HG03565 (cell line): Measurements from ENCODE around the gene OR2A2.
"Not testable (repeated sequence)": the region's sequence is repeated elsewhere in the genome, so short reads cannot be mapped to it uniquely, and the experiment has no call there.

Experiments used
- ATAC-seq: cut with Tn5 transposase; IDR thresholded peaks from one replicate; pipeline ENCODE4 v1.9.1; 2021; ENCODE audit warnings: mild to moderate bottlenecking, moderate library complexity; ENCODE audit not compliant: unreplicated experiment

OR2A2 gene, protein sequence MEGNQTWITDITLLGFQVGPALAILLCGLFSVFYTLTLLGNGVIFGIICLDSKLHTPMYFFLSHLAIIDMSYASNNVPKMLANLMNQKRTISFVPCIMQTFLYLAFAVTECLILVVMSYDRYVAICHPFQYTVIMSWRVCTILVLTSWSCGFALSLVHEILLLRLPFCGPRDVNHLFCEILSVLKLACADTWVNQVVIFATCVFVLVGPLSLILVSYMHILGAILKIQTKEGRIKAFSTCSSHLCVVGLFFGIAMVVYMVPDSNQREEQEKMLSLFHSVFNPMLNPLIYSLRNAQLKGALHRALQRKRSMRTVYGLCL

DNA sequence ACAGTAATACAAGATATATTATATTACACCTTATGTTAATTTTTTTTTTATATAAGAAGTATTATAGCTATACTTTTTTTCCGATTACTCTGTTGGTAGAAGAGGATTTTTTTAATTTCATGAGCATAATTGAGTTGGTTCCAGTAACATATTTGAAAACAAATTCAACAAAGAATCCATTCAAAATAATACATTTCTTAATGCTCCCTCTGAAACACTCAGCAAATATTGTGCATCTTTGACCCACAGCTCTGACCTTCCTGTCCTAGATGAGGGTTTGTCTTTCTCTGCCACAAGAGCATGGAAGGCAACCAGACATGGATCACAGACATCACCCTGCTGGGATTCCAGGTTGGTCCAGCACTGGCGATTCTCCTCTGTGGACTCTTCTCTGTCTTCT is at the start of gene OR2A2:
TSS of gene OR2A2 (plus strand) at position 301 of the 400 bp plus-strand sequence. CDS start at position 301, 0 bp downstream.
- ATAC-seq: no peak

DNA sequence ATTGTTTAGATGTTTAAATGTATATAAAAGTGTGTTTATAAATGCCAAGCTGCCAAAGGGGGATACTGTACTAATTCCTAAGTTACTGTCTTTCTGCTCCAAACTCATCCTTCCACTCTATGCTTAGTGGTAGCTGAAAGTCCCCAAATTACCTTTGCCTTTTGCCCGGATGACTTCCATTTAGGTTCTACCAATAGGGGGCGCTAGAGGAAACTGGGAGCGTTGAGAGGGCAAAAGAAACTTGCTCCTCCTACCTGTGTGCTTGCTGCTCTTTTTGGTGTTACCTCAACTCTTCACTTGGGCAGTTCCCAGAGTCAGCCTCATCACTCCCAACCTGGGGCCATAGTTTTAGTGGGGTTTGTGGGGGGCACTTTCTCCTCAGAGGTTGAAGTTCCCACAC is 45.7 kb upstream of the OR2A2 start:
- no peak for ATAC-seq

DNA sequence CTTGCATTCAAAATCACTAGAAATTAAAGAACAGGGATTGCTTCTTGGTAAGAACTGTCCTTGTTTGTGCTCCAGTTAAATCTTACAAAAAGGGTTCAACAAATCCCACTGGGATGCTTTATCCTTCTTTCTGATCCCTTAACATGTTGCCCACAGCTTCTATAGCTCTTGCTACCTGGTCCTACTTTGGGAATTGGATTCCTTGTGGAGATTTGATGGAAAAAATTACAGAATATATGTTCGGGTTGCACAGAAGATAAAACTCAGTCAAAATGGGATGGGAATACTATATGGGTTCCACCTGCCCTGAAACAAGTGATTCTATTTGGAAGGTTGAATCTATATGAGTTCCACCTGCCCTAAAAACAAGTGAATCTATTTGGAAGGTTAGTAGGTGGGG is 39.9 kb upstream of the OR2A2 start, which contains the start of gene OR2A25:
TSS of gene OR2A25 (plus strand) at position 301 of the 400 bp plus-strand sequence. CDS start 4,409 bp downstream, outside the sequence.
- no peak for ATAC-seq

DNA sequence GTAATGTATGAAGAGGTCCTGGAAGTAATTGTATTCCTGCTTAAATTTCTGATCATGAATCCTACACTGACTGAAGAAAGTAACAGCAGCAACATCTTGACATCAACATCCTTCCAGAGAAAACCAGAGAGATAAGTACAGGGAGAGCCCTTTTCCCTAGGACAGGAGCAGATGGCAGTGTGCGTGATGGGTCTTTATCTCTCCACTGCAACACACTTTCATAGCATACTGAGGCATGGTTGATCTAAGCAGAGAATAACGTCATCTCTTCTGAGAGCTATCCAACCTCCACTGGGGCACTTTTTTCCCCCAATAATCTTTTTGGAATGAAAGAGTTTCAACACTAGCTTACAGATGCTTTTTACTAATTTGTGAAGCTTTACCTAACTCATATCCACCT is 39.4 kb upstream of the OR2A2 start:
- ATAC-seq: no peak

DNA sequence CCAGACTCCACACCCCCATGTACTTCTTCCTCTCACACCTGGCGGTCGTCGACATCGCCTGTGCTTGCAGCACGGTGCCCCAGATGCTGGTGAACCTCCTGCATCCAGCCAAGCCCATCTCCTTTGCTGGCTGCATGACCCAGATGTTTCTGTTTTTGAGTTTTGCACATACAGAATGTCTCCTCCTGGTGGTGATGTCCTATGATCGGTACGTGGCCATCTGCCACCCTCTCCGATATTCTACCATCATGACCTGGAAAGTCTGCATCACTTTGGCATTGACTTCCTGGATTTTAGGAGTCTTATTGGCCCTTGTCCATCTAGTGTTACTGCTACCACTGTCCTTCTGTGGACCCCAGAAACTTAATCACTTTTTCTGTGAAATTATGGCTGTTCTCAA is 35.0 kb upstream of the OR2A2 start:
- ATAC-seq: no peak

DNA sequence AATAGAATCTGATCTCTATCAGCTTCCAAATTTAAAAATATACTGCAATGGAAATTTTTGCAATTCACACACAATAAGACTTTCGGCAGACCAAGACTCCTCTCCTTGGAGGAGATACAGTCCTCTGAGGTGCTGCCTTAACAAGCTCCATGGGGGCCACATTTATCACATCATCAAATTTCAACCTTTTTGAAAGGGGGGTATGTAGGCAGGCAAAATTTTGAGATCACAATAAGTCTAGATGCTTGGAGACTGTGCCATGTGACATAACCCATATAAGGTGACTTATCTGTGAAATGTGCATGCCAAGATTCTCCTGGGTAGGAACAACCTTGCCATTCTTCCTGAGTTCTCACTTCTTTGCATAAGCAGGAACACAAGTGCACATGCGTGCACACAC is 23.4 kb upstream of the OR2A2 start, which contains the start of gene OR2A12:
TSS of gene OR2A12 (plus strand) at position 301 of the 400 bp plus-strand sequence. CDS start 8,830 bp downstream, outside the sequence.
- no peak for ATAC-seq

DNA sequence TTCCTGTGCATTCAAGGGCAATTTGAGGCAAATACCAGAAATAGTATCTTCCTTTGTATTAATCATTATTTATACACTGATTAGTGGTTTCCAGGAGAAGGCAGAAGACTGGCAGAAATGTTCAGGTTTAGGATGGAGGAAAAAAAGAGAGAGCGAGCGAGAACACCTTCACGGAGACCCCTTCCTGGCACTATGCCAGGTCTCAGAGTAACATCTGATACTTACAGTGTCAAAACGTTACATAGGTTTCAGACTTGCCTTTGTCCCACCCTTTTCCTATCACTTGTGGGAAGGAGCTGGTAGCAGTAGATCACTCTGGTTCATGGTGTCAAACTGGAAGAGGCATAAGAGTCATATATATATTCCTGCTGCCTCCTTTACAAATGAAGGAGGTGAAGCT is 22.7 kb upstream of the OR2A2 start:
- ATAC-seq: no peak

DNA sequence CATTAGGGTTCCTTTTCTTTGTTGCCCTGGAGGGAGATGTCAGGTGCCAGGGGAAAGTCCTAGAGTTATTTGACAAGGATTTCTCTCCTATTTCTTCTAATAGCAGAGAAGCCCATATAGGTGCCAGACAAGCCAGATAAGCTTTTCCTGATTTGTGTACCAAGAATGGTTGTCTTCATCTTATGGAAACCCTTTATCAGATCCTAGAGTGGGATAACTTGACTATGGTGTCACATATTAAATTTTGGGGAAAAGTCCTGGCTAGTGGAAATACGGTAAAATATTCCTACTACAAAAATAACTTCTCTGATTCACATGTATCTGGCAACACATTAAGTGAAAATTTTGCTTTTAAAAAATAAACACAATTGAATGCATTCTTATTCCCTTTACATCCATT is 22.2 kb upstream of the OR2A2 start:
- ATAC-seq: no peak

DNA sequence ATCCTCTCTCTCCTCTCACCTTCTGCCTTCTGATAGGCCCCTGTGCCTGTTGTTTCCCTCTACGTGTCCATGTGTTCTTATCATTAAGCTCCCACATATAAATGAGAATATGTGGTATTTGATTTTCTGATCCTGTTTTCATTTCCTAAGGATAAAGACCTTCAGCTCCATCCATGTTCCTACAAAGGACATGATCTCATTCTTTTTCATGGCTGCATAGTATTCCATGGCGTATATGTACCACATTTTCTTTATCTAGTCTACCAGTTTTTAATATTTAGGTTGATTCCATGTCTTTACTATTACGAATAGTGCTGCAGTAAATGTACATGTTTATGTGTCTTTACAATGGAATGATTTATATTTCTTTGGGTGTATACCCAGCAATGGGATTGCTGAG is 18.7 kb upstream of the OR2A2 start:
- no peak for ATAC-seq

DNA sequence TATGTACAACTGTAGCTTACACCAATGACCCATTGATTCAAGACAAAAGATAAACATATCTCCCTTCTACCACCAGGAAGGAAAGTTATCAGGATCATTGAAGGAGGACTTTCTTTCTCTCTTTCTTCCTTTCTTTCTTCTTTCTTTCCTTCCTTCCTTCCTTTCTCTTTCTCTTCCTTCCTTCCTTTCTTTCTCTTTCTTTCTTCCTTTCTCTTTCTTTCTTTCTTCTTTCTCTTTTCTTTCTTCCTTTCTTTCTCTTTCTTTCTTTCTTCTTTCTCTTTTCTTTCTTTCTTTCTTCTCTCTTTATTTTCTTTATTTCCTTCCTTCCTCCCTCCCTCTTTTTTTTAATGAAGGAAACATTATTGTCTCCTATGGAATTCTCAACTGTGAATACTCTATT is 10.6 kb upstream of the OR2A2 start:
- ATAC-seq: no peak

DNA sequence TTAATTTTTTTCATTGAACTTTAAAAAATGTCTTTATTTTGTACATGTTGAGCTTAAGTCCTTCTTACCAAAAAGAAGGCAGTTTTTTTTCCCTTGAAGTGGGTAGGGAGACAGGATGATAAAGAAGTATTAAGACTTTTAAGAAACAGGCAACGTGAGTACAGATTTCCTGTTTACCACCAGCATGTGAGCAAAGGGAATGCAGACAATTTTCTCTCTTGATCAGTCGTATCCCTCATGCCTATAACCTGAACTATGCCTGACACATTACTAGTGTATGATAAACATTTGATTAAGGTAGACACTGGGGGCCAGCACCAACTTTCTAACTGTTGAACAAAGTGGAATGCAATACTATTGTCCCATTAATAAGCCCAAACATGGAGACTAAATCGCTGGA is 8.8 kb upstream of the OR2A2 start:
- ATAC-seq: no peak

DNA sequence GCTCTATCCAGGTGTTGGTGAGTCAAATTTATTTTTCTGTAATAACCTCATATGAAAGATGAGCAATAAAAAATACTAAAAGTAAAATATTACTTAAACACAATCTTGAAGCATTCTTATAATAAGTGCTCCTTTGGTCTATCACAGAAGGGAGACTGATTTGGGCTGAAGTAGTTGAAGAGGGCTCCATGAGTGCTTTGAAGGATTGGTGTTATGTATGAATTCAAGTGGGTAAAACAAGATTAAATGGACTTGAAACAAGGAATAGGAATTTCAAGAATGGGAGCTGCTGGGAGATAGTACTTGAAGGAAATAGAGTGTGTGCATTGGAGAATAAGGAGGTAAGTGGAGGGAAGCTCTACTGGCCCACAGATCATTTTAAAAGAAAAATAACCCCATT is 7.3 kb upstream of the OR2A2 start:
- no peak for ATAC-seq

DNA sequence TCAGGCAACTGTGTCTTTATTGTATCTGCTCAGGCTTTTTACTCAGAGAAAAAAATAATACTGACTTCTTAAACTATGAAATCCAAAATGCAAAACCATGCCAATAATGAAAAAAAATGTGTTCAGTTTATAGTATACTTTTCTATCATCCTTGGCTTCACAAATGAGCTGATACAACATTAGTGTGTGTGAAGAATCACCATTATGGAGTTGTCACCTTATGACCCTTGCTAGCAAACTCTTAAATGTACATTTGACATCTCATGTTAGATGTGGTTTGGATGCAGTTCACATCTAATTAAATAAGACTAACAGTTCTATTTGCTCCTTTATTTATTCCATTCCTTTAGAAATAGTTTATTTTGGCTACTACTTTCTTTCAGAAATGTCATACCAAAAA is 4.2 kb upstream of the OR2A2 start:
- ATAC-seq: no peak

DNA sequence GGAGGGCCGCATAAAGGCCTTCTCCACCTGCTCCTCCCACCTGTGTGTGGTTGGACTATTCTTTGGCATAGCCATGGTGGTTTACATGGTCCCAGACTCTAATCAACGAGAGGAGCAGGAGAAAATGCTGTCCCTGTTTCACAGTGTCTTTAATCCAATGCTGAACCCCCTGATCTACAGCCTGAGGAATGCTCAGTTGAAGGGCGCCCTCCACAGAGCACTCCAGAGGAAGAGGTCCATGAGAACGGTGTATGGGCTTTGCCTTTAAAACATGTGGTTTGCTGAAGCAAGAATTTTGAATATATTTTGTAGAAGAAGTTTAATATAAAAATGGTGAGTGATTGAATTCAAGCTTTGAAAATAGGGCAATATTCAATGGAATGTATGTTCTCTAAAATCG is 889 bp downstream of the OR2A2 start:
- ATAC-seq: no peak

DNA sequence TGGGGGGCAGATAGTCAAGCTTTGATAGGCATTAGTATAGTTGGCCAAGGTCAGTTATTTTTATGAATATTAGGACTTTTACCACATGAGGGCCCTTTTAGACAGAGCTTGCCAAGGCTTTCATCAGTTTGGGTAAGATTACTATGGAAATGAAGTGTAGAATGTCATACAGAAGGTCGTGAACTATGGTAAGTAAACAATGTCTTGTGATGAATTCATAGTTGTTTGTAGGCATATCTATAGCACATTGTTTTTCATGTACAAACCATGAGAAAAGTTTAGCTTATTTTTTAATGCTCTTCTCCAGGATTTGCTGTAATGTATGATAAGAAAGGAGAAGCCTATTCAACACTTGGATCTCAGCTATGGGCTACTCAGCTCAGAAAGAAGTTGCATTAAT is 4.3 kb downstream of the OR2A2 start:
- ATAC-seq: no peak

DNA sequence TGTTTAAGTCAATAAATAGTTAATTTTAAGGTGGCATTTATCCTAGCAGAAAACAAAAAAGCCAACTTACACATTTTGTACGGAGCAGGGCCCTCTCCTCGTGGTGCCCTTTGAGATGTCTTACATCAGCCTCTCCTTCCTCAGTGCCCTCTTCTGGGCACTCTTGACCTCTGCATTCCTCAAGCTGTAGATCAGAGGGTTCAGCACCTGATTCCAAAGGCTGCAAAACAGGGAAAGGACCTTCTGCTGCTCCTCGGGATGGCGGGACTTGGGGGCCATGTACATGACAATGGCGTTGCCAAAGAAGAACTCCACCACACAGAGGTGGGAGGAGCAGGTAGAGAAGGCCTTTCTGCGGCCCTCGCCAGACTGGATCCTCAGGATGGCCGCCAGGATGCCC is 9.0 kb downstream of the OR2A2 start:
- ATAC-seq: no peak

DNA sequence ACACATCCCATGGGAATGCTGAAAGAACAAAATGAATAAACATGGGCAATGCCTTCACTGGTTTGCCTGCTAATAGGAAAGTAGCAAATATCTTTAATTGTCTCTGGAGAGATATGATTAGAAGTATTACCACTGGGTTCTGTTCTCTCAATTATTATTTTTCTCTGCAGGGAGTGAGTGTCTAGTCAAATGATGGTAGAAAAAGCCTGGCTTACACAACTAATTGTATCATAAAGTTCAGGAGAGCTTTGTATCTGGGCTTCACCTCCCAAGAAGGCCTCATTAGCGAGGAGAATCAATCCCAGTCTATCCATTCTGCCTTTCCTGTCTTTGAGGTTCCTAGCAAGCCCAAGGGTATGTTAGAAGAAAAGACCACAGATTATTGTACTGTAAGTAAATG is 13.5 kb downstream of the OR2A2 start, which contains the start of gene OR2A14:
TSS of gene OR2A14 (plus strand) at position 301 of the 400 bp plus-strand sequence. CDS start 5,937 bp downstream, outside the sequence.
- no peak for ATAC-seq

DNA sequence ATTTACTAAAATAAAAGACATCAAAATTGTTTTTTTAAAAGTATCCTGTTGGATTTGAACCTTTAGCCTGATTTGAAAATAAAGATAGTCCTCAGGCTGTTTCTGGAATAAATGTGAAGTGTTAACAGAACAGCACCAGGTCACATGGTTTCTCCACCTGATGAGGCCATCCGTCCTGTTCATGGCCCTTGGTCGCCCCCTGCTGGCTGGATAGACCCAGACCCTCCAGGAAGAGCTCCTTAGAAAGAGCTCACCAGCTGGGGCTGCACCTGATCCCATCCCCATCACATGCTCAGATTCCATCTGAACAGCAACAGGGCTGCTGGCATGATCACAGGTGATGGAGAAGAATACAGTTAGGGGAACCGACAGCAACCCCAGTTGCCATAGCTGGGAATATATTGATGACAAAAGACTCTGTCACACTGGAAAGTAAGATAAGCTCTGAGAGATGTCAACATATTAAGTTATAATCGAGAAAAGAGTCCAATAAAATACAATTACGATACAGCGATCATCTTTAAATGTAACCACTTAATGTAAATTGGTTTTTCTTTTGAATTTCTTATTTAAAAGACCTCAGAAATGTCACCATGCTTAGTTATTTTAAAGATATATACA is 18.4 kb downstream of the OR2A2 start:
- ATAC-seq: peak; percentile 97

DNA sequence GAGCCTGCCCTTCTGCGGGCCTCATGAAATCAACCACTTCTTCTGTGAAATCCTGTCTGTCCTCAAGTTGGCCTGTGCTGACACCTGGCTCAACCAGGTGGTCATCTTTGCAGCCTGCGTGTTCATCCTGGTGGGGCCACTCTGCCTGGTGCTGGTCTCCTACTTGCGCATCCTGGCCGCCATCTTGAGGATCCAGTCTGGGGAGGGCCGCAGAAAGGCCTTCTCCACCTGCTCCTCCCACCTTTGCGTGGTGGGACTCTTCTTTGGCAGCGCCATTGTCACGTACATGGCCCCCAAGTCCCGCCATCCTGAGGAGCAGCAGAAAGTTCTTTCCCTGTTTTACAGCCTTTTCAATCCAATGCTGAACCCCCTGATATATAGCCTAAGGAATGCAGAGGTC is 20.2 kb downstream of the OR2A2 start:
- ATAC-seq: not testable (repeated sequence)

DNA sequence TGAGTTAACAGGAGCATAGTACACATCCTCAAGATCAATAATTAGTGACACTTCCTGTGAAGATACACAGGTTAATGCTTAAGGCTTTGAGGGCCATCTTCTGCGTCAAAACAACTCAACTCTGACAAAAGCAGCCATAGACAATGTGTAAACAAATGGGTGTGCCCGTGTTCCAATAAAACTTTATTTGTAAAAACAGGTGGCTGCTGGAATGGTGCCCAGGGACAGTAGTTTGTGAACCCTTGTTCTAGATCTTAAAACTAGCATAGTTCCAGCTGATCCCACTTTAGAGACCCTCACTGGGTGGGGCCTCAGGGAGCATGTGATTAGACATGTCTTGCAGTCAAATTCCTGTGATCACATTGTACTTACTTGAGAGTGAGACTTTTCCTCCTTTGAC is 21.3 kb downstream of the OR2A2 start:
- ATAC-seq: no peak

DNA sequence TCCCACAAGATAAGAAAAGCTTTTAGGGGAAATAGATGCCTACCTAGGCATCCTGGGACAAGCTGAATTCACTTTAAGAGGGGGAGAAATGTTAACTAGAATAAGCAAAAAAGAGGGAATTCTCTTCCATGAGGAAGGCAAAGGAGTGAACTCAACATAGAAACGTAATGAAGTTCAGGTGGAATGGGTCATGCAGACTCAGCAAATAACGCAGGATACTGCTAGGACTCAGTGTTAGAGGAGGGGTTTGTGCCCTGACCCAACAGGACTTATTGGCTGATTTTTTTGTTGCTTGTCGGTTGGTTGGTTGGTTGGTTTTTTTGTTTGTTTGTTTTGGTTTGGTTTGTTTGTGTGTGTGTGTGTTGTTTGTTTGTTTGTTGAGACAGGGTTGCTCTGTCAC is 22.9 kb downstream of the OR2A2 start:
- no peak for ATAC-seq

DNA sequence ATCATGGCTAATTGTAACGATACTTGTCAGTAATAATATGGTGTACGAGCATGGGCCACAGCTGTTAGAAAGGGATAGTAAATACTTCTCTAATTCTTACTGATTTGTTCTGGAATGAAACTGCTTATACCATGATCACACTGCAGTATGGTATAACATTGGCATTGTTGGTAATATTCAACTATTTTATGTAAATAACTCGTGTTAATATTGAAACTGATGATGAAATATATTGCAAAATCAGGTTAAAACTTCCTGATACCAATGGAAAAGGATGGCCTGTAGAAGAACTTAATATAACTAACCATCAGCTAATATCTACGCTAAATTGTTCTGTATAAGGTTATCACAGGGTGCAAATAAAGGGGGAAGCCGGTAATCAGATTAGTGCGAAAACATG is 23.9 kb downstream of the OR2A2 start:
- no peak for ATAC-seq
